ENCODE measurements around the gene MYBPC2. TPM values are rescaled to one million over a fixed set of nuclear protein-coding genes. Genes with fewer than 3 reads are reported as not detected.

MYBPC2 gene
- total RNA-seq, 4 donors from 2014 or later, result 0.29 TPM; not detected in 3

- no peak overlapping the region for H3K4me3 ChIP-seq
- H3K36me3 ChIP-seq, result no peaks in the 10 kb centered on the region
- no peak for TF ChIP-seq POLR2AphosphoS5 (IDR thresholded peaks at IDR 0.05)
- TF ChIP-seq EP300 (IDR thresholded peaks at IDR 0.05), result no peak
- TF ChIP-seq CTCF (IDR thresholded peaks at IDR 0.05), result no peak
- H3K27me3 ChIP-seq, result no peaks in the 10 kb centered on the region
- DNase-seq (ENCODE audit: low spot score in 2 of 2), result no peak
- 50% methylated on average over 10 of the region's 10 CpGs for WGBS
- H3K9me3 ChIP-seq, result no peaks in the 10 kb centered on the region
- H3K4me1 ChIP-seq, result no peaks in the 10 kb centered on the region
- H3K27ac ChIP-seq, result no peak overlapping the region
Measured at GRCh38 chr19:50500753-50501151, 68.1 kb downstream of the MYBPC2 start.

GRCh38 chr19:50501186-50501567, 68.5 kb downstream of the MYBPC2 start:
- TF ChIP-seq CTCF (IDR thresholded peaks at IDR 0.05) (no peak), EP300 (IDR thresholded peaks at IDR 0.05) (no peak), POLR2A (IDR thresholded peaks at IDR 0.05) (no peak)
- Histone ChIP-seq H3K4me3 (no peak overlapping the region), H3K27ac (no peak overlapping the region), H3K9me3 (no peaks in the 10 kb centered on the region), H3K36me3 (peaks cover 3% of the 10 kb centered on the region), H3K4me1 (no peaks in the 10 kb centered on the region), H3K27me3 (no peaks in the 10 kb centered on the region)
- DNase-seq (ENCODE audit: low spot score in 2 of 2), result no peak
- WGBS, result 57% methylated on average over 10 of the region's 12 CpGs

GRCh38 chr19:50501568-50502475, 69.1 kb downstream of the MYBPC2 start:
- no peak for TF ChIP-seq EP300 (IDR thresholded peaks at IDR 0.05)
- no peak for TF ChIP-seq CTCF (IDR thresholded peaks at IDR 0.05)
- TF ChIP-seq POLR2AphosphoS5 (IDR thresholded peaks at IDR 0.05), result no peak
- TF ChIP-seq POLR2A (IDR thresholded peaks at IDR 0.05), result no peak
- Histone ChIP-seq H3K36me3 (peaks cover 6% of the 10 kb centered on the region), H3K27ac (no peak overlapping the region), H3K4me3 (no peak overlapping the region), H3K27me3 (no peaks in the 10 kb centered on the region), H3K9me3 (no peaks in the 10 kb centered on the region), H3K4me1 (no peaks in the 10 kb centered on the region)
- DNase-seq (ENCODE audit: low spot score in 2 of 2), result no peak
- WGBS, result 68% methylated on average over 24 of the region's 25 CpGs

GRCh38 chr19:50505856-50506611, 73.3 kb downstream of the MYBPC2 start:
- peaks cover 6% of the 10 kb centered on the region for H3K36me3 ChIP-seq
- WGBS, result 80% methylated on average over 3 of the region's 30 CpGs
- H3K4me3 ChIP-seq, result no peak overlapping the region
- TF ChIP-seq EP300 (IDR thresholded peaks at IDR 0.05) (no peak), POLR2A (IDR thresholded peaks at IDR 0.05) (no peak), CTCF (IDR thresholded peaks at IDR 0.05) (no peak), POLR2AphosphoS5 (IDR thresholded peaks at IDR 0.05) (no peak)
- peaks cover 12% of the 10 kb centered on the region for H3K4me1 ChIP-seq
- DNase-seq (ENCODE audit: low spot score in 2 of 2), result no peak
- H3K27me3 ChIP-seq, result no peaks in the 10 kb centered on the region
- no peak overlapping the region for H3K27ac ChIP-seq
- no peaks in the 10 kb centered on the region for H3K9me3 ChIP-seq

GRCh38 chr19:50506700-50507099, 74.0 kb downstream of the MYBPC2 start:
- H3K27ac ChIP-seq, result no peak overlapping the region
- H3K27me3 ChIP-seq, result no peaks in the 10 kb centered on the region
- no peak overlapping the region for H3K4me3 ChIP-seq
- 92% methylated on average over 7 of the region's 10 CpGs for WGBS
- TF ChIP-seq CTCF (IDR thresholded peaks at IDR 0.05) (no peak), POLR2AphosphoS5 (IDR thresholded peaks at IDR 0.05) (no peak), EP300 (IDR thresholded peaks at IDR 0.05) (no peak), POLR2A (IDR thresholded peaks at IDR 0.05) (no peak)
- peaks cover 18% of the 10 kb centered on the region for H3K4me1 ChIP-seq
- DNase-seq (ENCODE audit: low spot score in 2 of 2), result no peak
- peaks cover 6% of the 10 kb centered on the region for H3K36me3 ChIP-seq
- no peaks in the 10 kb centered on the region for H3K9me3 ChIP-seq

Data from suprapubic skin (tissue), 4 donors.